NCI-H146 treated with DMSO at 0.1 percent for 48 hours (cell line): ENCODE data around the gene SMC6.

Source experiments
- DNase-seq: peaks from one replicate; lab custom pipeline; 2025; ENCODE audit not compliant: unreplicated experiment; lab: John Stamatoyannopoulos, UW

SMC6 gene, protein sequence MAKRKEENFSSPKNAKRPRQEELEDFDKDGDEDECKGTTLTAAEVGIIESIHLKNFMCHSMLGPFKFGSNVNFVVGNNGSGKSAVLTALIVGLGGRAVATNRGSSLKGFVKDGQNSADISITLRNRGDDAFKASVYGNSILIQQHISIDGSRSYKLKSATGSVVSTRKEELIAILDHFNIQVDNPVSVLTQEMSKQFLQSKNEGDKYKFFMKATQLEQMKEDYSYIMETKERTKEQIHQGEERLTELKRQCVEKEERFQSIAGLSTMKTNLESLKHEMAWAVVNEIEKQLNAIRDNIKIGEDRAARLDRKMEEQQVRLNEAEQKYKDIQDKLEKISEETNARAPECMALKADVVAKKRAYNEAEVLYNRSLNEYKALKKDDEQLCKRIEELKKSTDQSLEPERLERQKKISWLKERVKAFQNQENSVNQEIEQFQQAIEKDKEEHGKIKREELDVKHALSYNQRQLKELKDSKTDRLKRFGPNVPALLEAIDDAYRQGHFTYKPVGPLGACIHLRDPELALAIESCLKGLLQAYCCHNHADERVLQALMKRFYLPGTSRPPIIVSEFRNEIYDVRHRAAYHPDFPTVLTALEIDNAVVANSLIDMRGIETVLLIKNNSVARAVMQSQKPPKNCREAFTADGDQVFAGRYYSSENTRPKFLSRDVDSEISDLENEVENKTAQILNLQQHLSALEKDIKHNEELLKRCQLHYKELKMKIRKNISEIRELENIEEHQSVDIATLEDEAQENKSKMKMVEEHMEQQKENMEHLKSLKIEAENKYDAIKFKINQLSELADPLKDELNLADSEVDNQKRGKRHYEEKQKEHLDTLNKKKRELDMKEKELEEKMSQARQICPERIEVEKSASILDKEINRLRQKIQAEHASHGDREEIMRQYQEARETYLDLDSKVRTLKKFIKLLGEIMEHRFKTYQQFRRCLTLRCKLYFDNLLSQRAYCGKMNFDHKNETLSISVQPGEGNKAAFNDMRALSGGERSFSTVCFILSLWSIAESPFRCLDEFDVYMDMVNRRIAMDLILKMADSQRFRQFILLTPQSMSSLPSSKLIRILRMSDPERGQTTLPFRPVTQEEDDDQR

GRCh38 chr2:17753803-17754663 lies at the start of gene SMC6, which contains the start of gene GEN1:
Gene SMC6 (minus strand): TSS chr2:17753810. CDS start chr2:17745946, 7,864 bp downstream.
Gene GEN1 (plus strand): TSS chr2:17754138. CDS start chr2:17759944, 5,806 bp downstream.
- peak; percentile 88 for DNase-seq

GRCh38 chr2:17800693-17801458 lies 47.3 kb upstream of the SMC6 start:
- DNase-seq: peak; percentile 2

GRCh38 chr2:17800219-17800618 lies 46.6 kb upstream of the SMC6 start:
- DNase-seq: peak; percentile 18

DNA sequence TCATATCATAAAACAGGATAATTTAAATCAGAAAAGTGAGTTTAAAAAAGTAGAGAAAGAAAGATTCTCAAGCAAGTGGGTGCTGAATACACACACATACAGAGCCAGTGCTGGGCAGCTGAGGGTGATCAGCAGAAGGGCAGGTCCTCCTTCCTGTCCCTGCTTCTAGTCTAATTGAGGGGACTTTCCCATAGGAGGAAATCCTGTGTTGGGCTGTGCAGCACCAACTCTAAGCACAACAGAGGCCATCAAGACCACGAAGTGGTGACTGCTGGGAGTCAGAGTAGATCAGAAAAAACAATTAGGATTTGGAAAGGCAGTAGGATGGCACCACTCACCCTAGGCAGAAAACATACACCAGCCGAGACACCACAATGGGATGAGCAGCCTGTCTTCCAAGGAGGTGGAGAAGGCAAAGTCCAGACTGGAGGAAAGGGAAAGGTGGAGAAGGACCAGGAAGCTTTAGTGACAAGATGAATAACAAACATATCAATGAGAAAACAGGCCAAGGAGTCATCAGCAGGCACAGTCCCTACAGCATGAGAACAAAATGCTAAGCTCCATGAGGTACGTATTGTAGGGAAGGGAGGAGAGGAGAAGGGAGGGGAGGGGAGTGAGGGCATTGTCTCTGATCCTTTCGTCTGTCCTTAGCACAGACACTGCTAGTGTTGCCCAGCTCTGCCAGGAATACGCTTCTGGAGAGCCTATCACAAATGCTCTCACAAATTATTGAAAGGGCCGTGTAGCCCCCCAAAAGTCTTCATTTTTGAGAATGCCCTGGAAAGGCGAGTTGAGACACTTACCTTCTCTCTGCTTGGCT lies 45.9 kb upstream of the SMC6 start:
- DNase-seq: no peak

GRCh38 chr2:17798338-17798737 lies 44.7 kb upstream of the SMC6 start:
- DNase-seq: no peak

DNA sequence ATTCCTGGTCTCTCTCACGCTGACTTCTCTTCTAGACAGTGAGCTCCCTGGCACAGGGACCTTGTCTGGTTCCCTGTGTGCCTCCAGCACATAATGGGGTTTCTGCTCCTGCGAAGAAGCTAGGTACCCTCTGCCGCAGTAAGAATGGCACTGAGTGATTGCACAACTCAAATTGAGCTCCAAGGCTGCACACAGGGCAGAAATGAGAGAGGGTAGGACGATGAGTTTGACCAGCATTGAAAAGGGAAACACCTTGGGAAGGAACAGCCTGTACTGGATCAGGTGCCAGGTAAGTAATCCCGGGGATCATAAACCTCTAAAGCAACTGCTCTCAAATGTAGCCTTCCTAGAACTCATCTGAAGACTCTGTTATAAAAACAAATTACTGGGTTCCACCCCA lies 41.7 kb upstream of the SMC6 start:
- DNase-seq: no peak

DNA sequence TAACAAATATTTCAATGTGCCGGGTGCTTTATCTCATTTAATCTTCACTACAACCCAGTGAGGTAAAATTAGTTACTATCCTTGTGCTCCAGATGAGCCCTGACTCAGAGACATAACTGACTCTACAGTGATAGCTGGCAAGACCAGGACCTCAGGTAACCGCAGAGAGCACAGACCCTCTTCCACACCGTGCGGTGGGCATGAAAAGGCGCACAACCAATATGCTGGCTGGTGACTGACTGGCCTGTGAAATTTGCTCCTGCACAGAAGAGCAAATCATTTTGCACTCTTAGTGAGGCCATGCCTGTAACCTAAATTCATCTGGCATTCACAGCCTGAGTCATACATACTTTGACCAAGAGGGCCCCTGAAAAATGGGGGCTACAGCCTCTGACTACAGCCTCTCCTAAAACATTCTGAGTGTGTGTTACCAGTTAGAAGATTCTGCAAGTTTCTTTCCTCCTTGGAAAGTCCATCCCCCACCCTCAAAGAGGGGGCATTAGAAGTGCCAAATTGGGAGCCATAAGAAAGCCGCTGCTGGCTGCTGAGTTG lies 40.3 kb upstream of the SMC6 start:
- no peak for DNase-seq

DNA sequence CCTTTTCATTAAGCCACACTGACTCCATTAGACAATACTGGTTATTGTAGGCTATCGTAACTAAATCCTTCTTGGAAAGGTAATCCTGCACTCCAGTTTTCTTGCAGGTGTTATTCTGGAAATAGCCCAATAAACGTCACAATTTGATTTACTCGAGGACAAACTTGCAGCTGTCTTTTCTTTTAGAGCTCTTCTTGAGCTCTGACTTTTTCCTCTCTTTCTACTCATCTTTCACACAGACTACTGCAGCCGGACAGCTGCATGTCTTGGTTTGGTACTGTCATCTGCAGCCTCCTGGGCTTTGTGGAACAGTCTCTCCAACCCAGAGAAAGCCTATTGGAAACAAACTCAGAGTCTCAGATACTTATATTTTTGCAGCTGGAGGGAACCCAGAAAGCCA lies 39.7 kb upstream of the SMC6 start:
- no peak for DNase-seq

DNA sequence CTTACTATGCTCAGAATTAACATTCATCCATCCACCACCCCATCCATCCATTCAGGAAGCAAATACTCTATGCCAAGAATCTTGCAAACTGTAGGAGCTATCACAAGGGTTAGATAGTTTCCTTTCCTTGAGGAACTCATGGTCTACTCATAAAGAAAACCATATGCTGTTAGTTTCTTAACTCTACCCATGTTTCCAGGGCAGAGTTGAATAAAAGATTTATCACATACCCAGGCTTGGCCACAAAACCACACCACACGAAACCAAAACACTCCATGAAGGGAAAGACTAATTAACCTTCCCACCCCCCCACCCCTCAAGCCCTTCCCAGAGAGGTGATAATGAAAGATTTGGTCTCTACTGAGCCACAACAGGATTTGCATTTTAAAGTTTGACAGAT lies 38.9 kb upstream of the SMC6 start:
- no peak for DNase-seq

DNA sequence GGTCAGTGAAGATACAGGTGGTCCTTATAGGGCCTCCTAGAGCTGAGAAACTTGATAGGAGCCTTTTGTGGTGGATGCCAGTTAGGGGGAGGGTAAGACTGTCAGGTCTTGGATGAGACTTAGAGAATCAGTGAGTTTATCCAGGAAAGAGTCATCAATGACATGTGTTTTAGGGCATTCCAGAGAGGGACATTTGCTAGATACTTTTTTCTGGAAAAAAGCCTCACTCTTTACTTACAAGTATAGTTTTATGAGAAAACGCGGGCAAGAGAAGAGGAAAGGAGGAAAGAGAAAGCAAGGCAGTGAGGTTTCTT lies 38.2 kb upstream of the SMC6 start:
- DNase-seq: no peak

GRCh38 chr2:17791121-17791816 lies 37.7 kb upstream of the SMC6 start:
- no peak for DNase-seq

GRCh38 chr2:17790536-17790935 lies 36.9 kb upstream of the SMC6 start:
- DNase-seq: no peak

- no peak for DNase-seq
These were observed 35.2 kb upstream of the SMC6 start for GRCh38 chr2:17788773-17789172.

DNA sequence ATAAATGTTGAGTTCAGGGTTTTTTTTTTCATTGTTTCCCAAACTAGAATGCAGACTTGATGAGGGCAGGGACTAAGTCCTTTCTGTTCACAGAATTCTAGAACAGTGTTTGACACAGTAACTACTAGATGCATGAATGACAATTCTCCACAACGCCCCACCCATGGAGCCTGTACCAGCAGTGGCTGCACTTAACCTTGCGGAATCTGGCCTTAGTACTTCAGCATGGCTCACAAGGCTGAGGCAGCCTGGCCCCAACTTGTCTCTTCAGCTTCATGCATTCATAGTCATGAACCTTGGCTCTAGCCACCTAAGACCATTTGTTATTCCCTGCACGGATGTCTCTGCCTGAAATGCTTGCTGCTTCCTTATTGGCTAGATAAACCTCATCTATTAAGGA lies 33.1 kb upstream of the SMC6 start:
- no peak for DNase-seq

DNA sequence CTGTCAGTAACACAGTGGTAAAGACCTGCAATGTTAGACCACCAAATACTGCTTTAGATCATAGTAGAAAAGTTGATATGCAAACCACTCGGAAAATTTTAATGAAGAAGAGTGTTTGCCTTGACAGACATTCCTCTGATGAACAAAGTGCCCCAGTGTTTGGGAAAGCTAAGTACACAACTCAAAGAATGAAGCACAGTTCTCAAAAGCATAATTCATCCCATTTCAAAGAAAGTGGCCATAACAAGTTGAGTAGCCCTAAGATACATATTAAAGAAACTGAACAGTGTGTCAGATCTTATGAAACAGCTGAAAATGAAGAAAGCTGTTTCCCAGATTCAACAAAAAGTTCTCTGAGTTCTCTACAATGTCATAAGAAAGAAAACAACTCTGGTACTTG lies 27.9 kb upstream of the SMC6 start:
- DNase-seq: no peak

DNA sequence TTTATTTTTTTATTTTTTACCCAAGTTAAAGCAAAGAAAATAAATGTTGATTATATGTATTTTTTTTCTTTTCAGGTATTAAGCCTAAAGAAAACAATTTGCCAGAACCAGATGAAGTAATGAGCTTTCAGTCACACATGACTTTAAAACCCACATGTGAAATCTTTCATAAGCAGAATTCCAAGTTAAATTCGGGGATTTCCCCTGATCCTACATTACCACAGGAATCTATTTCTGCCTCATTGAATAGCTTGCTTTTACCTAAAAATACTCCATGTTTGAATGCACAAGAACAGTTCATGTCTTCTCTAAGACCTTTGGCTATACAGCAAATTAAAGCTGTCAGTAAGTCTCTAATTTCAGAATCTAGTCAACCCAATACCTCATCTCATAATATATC lies 26.9 kb upstream of the SMC6 start:
- DNase-seq: no peak

- DNase-seq: no peak
These were observed 18.9 kb upstream of the SMC6 start for GRCh38 chr2:17772532-17772931.

GRCh38 chr2:17771956-17772355 lies 18.3 kb upstream of the SMC6 start:
- DNase-seq: no peak
